ENCODE measurements around the gene ZNF57. TPM values are rescaled to one million over a fixed set of nuclear protein-coding genes. Genes with fewer than 3 reads are reported as not detected.

Gene ZNF57
- total and polyA plus RNA-seq, 2 of the 13 experiments (the other 11 are each of a cell fraction or from before 2014, with no cell fraction given): 6.6 to 17.5 TPM

DNA sequence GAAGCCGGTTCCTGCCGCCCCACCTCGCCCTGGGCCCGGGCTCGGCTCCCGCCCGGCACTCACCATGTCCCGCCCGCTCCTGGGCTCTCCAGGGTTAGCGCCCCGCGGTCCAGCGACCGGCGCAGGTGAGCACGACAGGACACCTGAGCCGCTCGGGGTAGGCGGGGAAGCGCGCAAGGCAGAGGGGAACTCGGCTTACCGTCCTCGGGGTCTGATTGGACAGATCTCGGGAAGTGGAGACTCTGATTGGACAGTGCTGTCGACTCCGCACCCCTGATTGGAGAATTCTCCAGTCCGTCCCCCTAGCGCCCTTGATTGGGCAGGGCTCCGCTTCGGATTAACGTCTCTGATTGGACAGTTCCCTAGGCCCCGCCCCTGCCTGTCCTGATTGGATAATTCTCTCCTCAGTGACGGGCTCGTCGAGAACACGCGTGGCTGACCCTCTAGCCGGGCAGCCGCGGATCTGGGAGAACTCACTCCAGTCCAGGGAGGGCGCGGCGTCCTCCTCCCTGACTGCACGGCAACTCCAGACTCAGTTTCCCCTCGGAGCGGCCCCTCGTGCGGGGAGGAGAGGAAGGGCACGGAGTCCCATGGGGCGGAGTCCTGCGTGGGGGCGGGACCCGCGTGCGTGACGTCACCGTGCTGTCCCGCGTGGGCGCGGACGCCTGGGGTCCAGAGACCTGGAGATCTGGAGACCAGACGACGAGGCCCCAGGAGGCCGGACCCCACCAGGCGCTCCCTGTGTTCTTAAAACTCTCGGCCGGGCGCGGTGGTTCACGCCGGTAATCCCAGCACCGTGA is 44.2 kb downstream of the ZNF57 start, which contains the start of gene ZNF77 (continued):
- TF ChIP-seq, protein P1, sequence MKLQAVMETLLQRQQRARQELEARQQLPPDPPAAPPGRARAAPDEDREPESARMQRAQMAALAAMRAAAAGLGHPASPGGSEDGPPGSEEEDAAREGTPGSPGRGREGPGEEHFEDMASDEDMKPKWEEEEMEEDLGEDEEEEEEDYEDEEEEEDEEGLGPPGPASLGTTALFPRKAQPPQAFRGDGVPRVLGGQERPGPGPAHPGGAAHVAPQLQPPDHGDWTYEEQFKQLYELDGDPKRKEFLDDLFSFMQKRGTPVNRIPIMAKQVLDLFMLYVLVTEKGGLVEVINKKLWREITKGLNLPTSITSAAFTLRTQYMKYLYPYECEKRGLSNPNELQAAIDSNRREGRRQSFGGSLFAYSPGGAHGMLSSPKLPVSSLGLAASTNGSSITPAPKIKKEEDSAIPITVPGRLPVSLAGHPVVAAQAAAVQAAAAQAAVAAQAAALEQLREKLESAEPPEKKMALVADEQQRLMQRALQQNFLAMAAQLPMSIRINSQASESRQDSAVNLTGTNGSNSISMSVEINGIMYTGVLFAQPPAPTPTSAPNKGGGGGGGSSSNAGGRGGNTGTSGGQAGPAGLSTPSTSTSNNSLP (IDR thresholded peaks at IDR 0.05; ENCODE audit: low read depth, low read length): peak; percentile 26; the same call in 1 of the 2 replicates
- TF ChIP-seq ZNF816 (CRISPR knock-in tag; IDR thresholded peaks at IDR 0.05; ENCODE audit: borderline replicate concordance): 0 out of 2 replicates have a peak, but pooled peaks have one; percentile 50
- TF ChIP-seq JUND (CRISPR knock-in tag; IDR thresholded peaks at IDR 0.05): no peak
- peak; percentile 77; the same call in 1 of the 2 replicates for TF ChIP-seq ZNF230 (CRISPR knock-in tag; IDR thresholded peaks at IDR 0.05)
- no peak for TF ChIP-seq SNAI1 (CRISPR knock-in tag; IDR thresholded peaks at IDR 0.05; ENCODE audit: borderline replicate concordance)
- TF ChIP-seq, protein P2, sequence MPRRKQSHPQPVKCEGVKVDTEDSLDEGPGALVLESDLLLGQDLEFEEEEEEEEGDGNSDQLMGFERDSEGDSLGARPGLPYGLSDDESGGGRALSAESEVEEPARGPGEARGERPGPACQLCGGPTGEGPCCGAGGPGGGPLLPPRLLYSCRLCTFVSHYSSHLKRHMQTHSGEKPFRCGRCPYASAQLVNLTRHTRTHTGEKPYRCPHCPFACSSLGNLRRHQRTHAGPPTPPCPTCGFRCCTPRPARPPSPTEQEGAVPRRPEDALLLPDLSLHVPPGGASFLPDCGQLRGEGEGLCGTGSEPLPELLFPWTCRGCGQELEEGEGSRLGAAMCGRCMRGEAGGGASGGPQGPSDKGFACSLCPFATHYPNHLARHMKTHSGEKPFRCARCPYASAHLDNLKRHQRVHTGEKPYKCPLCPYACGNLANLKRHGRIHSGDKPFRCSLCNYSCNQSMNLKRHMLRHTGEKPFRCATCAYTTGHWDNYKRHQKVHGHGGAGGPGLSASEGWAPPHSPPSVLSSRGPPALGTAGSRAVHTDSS (CRISPR knock-in tag; conservative IDR thresholded peaks at IDR 0.05): no peak
- TF ChIP-seq ZBTB1 (CRISPR knock-in tag; IDR thresholded peaks at IDR 0.05; ENCODE audit: borderline replicate concordance): no peak
- no peak; the same call in 1 of the 2 replicates for TF ChIP-seq CBX5 (CRISPR knock-in tag; IDR thresholded peaks at IDR 0.05; ENCODE audit: borderline replicate concordance)
- TF ChIP-seq, protein P3, sequence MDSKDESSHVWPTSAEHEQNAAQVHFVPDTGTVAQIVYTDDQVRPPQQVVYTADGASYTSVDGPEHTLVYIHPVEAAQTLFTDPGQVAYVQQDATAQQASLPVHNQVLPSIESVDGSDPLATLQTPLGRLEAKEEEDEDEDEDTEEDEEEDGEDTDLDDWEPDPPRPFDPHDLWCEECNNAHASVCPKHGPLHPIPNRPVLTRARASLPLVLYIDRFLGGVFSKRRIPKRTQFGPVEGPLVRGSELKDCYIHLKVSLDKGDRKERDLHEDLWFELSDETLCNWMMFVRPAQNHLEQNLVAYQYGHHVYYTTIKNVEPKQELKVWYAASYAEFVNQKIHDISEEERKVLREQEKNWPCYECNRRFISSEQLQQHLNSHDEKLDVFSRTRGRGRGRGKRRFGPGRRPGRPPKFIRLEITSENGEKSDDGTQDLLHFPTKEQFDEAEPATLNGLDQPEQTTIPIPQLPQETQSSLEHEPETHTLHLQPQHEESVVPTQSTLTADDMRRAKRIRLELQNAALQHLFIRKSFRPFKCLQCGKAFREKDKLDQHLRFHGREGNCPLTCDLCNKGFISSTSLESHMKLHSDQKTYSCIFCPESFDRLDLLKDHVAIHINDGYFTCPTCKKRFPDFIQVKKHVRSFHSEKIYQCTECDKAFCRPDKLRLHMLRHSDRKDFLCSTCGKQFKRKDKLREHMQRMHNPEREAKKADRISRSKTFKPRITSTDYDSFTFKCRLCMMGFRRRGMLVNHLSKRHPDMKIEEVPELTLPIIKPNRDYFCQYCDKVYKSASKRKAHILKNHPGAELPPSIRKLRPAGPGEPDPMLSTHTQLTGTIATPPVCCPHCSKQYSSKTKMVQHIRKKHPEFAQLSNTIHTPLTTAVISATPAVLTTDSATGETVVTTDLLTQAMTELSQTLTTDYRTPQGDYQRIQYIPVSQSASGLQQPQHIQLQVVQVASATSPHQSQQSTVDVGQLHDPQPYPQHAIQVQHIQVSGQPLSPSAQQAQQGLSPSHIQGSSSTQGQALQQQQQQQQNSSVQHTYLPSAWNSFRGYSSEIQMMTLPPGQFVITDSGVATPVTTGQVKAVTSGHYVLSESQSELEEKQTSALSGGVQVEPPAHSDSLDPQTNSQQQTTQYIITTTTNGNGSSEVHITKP (CRISPR knock-in tag; IDR thresholded peaks at IDR 0.05; ENCODE audit: low read depth): peak; percentile 41; the same call in 1 of the 2 replicates
- no peak for TF ChIP-seq ZFP36L2 (CRISPR knock-in tag; IDR thresholded peaks at IDR 0.05)
- TF ChIP-seq, protein P4, sequence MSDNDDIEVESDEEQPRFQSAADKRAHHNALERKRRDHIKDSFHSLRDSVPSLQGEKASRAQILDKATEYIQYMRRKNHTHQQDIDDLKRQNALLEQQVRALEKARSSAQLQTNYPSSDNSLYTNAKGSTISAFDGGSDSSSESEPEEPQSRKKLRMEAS (IDR thresholded peaks at IDR 0.05): peak; percentile 82
- TF ChIP-seq ZNF660 (CRISPR knock-in tag; IDR thresholded peaks at IDR 0.05; ENCODE audit: borderline replicate concordance, low read depth): no peak
- no peak for TF ChIP-seq NFRKB (IDR thresholded peaks at IDR 0.05)
- TF ChIP-seq, protein P5, sequence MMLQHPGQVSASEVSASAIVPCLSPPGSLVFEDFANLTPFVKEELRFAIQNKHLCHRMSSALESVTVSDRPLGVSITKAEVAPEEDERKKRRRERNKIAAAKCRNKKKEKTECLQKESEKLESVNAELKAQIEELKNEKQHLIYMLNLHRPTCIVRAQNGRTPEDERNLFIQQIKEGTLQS (CRISPR knock-in tag; IDR thresholded peaks at IDR 0.05): peak; percentile 61; the same call in 1 of the 2 replicates
- TF ChIP-seq, protein P6, sequence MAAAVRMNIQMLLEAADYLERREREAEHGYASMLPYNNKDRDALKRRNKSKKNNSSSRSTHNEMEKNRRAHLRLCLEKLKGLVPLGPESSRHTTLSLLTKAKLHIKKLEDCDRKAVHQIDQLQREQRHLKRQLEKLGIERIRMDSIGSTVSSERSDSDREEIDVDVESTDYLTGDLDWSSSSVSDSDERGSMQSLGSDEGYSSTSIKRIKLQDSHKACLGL (CRISPR knock-in tag; IDR thresholded peaks at IDR 0.05): peak; percentile 66; the same call in 1 of the 2 replicates
- no peak for TF ChIP-seq CAMTA2 (CRISPR knock-in tag; IDR thresholded peaks at IDR 0.05; ENCODE audit: borderline replicate concordance)
- TF ChIP-seq ZNF232 (CRISPR knock-in tag; IDR thresholded peaks at IDR 0.05; ENCODE audit: borderline replicate concordance): no peak; the same call in 1 of the 2 replicates
- no peak for TF ChIP-seq ZNF780A (CRISPR knock-in tag; IDR thresholded peaks at IDR 0.05)
- TF ChIP-seq, protein P7, sequence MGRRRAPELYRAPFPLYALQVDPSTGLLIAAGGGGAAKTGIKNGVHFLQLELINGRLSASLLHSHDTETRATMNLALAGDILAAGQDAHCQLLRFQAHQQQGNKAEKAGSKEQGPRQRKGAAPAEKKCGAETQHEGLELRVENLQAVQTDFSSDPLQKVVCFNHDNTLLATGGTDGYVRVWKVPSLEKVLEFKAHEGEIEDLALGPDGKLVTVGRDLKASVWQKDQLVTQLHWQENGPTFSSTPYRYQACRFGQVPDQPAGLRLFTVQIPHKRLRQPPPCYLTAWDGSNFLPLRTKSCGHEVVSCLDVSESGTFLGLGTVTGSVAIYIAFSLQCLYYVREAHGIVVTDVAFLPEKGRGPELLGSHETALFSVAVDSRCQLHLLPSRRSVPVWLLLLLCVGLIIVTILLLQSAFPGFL (CRISPR knock-in tag; IDR thresholded peaks at IDR 0.05): no peak
- TF ChIP-seq ZNF652 (CRISPR knock-in tag; IDR thresholded peaks at IDR 0.05; ENCODE audit: borderline replicate concordance, low read depth): no peak
